ENCODE results near the gene SMIM27.
"Not testable (repeated sequence)": the region's sequence is repeated elsewhere in the genome, so short reads cannot be mapped to it uniquely, and the experiment has no call there.

The SMIM27 gene, protein sequence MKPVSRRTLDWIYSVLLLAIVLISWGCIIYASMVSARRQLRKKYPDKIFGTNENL

DNA sequence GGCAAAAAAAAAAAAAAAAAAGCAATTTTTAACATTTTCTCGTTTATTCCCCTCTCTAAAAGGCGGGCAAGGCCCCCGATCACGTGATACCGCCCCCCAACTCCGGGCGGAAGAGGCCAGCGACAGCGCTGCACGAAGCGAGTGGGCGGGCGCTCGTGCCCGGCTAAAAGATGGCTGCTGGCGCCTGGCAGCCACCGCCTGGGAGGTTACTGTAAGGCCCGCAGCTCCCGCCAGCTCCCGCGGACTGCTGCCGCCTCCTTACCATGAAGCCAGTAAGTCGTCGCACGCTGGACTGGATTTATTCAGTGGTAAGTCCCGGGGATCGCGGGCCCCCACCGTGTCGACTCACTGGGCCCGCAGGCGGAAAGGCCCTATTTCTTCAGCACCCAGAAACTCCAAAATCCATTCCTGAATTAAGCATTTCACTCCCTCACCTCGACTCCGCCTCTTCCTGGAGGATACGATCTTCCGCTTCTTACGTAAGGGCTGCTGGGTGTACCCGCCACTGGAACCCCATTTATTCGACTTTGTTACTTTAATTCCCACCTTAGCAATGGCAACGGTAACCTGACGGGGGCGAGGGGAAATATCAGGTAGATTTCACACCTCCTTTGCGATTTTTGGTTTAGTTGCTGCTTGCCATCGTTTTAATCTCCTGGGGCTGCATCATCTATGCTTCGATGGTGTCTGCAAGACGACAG, at the start of gene SMIM27, which contains the start of gene TOPORS:
TSS of gene SMIM27 (plus strand) at position 156 of the 701 bp plus-strand sequence. CDS start at position 264, 108 bp downstream.
TSS of gene TOPORS (minus strand) at position 415 of the 701 bp plus-strand sequence. CDS start at position 265, 150 bp downstream.
- TF ChIP-seq, protein P1, sequence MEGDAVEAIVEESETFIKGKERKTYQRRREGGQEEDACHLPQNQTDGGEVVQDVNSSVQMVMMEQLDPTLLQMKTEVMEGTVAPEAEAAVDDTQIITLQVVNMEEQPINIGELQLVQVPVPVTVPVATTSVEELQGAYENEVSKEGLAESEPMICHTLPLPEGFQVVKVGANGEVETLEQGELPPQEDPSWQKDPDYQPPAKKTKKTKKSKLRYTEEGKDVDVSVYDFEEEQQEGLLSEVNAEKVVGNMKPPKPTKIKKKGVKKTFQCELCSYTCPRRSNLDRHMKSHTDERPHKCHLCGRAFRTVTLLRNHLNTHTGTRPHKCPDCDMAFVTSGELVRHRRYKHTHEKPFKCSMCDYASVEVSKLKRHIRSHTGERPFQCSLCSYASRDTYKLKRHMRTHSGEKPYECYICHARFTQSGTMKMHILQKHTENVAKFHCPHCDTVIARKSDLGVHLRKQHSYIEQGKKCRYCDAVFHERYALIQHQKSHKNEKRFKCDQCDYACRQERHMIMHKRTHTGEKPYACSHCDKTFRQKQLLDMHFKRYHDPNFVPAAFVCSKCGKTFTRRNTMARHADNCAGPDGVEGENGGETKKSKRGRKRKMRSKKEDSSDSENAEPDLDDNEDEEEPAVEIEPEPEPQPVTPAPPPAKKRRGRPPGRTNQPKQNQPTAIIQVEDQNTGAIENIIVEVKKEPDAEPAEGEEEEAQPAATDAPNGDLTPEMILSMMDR (IDR thresholded peaks at IDR 0.05; ENCODE audit: low read depth, low read length, missing control alignments) = no peak
- H3K4me3 ChIP-seq (ENCODE audit: low read depth, low read length) = peak within 1 kb of the TSS; percentile 70
- DNase-seq (ENCODE audit: low read depth) = peak; percentile 69

DNA sequence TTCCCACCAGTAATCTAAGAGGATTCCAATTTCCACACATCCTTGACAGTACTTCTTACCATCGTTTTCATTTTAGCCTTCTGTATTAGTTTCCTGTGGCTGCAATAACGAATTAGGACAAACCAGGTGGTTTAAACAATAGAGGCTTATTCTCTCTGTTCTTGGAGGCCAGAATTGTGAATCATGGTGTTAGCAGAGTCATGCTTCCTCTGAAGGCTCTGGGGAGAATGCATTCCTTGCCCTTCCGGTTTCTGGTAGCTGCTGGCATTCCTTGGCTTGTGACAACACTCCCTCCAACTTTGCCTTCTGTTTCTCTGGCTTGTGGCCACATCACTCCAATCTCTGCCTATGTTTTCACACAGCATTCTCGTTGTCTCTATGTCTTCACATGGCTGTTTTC, 49.7 kb upstream of the SMIM27 start:
- no peak for DNase-seq (ENCODE audit: low read depth)

DNA sequence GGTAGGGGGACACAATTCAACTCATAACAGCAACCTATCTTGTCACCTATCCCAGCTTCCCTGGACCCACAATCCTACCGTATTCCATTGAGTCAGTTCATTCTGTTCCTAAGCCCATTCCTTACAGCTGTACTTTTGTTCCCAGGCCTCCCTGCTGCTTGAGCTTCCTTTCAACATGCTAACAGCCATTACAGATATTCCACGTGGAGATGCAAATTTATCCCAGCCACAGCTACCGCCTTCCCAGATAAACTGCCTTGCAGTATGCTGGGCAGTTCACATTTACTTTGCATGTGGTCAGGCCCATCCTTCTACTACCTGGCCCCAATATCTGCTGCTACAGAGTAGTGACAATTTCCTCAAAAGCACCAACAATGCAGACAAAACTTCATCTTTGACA, 49.1 kb upstream of the SMIM27 start:
- TF ChIP-seq, protein P1 (IDR thresholded peaks at IDR 0.05; ENCODE audit: low read depth, low read length, missing control alignments) = no peak
- no peak overlapping the region for H3K4me3 ChIP-seq (ENCODE audit: low read depth, low read length)
- DNase-seq (ENCODE audit: low read depth) = no peak

More for the DNA sequence above, 49.7 kb upstream of the SMIM27 start:
- TF ChIP-seq, protein P1 (IDR thresholded peaks at IDR 0.05; ENCODE audit: low read depth, low read length, missing control alignments) = no peak
- no peak overlapping the region for H3K4me3 ChIP-seq (ENCODE audit: low read depth, low read length)

DNA sequence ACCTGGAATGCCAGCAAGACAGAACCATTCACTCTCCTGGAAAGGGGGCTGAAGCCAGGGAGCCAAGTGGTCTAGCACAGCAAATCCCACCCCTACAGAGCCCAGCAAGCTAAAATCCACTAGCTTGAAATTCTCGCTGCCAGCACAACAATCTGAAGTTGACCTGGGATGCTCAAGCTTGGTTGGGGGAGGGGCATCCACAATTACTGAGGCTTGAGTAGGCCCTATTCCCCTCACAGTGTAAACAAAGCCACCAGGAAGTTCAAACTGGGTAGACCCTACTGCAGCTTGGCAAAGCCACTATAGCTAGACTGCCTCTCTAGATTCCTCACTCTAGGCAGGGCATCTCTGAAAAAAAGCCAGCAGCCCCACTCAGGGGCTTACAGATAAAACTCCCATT, 43.4 kb upstream of the SMIM27 start:
- H3K4me3 ChIP-seq (ENCODE audit: low read depth, low read length) = no peak overlapping the region
- no peak for DNase-seq (ENCODE audit: low read depth)
- TF ChIP-seq, protein P1 (IDR thresholded peaks at IDR 0.05; ENCODE audit: low read depth, low read length, missing control alignments) = no peak

DNA sequence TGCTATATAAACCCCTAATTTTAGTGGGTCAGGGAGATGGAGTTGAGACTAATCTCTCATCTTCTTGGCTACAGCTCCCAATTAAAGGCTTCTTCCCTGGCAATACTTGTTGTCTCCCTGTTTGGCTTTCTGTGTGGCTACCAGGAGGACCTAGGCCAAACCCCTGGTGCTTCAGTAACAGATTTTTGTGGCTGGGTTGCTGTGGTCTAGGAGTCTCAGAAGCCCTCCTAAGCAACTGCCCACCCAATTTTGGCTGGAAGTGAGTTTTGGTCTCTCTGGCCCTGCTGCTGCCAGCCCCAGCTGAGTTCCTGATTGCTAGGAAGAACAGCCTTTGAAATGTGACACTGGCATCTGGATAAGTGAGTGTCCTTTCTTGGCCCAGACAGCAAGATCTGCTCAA, 35.9 kb upstream of the SMIM27 start:
- no peak overlapping the region for H3K4me3 ChIP-seq (ENCODE audit: low read depth, low read length)
- TF ChIP-seq, protein P1 (IDR thresholded peaks at IDR 0.05; ENCODE audit: low read depth, low read length, missing control alignments) = no peak
- no peak for DNase-seq (ENCODE audit: low read depth)

DNA sequence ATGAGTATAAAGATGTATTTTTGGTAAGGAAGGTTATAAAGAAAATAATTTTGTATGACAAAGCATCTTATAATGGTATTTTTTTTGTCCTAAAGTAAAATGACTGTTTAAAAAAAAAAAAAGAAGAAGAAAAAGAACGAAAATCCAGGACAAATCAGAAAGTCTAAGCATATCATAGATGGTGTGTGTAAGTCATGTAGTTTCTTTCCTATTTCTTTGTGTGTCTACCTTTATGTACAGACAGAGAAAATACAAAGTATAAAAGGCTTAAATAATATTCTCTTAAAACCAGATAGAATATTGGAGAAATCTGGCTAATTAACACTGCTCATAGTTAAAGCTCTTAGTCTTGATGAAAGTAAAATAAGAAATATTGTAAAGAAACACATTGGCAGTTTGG, 33.9 kb upstream of the SMIM27 start:
- DNase-seq (ENCODE audit: low read depth) = no peak
- no peak overlapping the region for H3K4me3 ChIP-seq (ENCODE audit: low read depth, low read length)
- TF ChIP-seq, protein P1 (IDR thresholded peaks at IDR 0.05; ENCODE audit: low read depth, low read length, missing control alignments) = no peak

DNA sequence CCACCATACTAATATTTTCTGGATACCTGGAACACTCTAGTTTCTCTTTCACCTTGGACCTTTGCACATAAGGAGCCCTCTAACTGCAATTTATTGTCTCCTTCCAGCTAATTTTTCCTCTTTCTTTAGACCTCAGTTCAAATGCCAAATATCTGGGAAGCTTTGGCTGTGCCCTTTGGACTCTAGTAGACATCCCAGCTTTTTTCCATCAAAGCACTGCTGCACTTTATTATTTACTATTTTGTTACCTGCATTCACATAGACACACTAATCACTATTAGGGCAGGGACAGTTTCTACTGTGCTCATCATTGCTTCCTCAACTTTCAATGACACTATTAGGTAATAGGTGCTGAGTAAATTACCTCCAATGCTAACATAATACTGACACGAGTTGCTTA, 28.2 kb upstream of the SMIM27 start:
- no peak overlapping the region for H3K4me3 ChIP-seq (ENCODE audit: low read depth, low read length)
- DNase-seq (ENCODE audit: low read depth) = no peak
- TF ChIP-seq, protein P1 (IDR thresholded peaks at IDR 0.05; ENCODE audit: low read depth, low read length, missing control alignments) = no peak

DNA sequence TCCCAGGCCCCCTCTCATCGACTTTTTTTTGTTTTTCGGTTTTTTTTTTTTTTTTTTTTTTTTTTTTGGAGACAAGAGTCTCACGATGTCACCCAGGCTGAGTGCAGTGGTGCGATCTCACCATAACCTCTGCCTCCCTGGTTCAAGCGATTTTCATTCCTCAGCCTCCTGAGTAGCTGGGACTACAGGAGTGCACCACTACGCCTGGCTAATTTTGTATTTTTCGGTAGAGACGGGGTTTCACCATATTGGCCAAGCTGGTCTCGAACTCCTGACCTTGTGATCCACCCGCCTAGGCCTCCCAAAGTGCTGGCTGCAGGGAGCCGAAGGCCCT, 27.6 kb upstream of the SMIM27 start:
- not testable (repeated sequence) for DNase-seq (ENCODE audit: low read depth); H3K4me3 ChIP-seq (ENCODE audit: low read depth, low read length)

Data from GM12864 (cell line).